VCaP (cell line): ENCODE results near the gene EOLA2.
A peak's percentile ranks its signal among the peaks of the same experiment; 100 is the strongest.
"Not testable (repeated sequence)": the region's sequence is repeated elsewhere in the genome, so short reads cannot be mapped to it uniquely, and the experiment has no call there.

Source experiments
- H3K27ac ChIP-seq: fragments of 450-650 bp; 2 replicates; pipeline ENCODE4 v1.5.1; 2017
- TF ChIP-seq, protein P1 (sequence below): fragments of 450-650 bp; conservative IDR thresholded peaks from 2 replicates; pipeline ENCODE4 v1.5.1; 2017; ENCODE audit warnings: mild to moderate bottlenecking, moderate library complexity

Gene EOLA2

DNA sequence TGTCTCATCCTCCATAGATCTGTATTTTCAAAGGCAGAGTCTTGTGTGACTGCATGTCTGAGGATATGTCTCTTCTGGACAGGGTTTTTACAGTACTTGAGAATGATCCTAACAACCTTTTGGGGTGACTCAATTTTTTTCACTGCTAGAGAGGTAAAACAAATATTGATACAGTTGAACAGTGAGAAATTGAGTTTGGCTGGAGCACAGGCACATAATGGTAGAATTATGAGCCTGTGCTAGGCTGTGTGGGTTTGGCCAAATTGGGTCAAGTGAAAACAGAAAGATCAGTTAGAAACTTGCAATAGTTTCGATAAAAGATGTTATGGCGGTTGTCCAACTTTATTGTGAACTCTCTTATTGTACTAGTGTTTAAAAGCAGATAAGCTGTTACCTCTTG lies 23.3 kb upstream of the EOLA2 start:
- TF ChIP-seq, protein P1, sequence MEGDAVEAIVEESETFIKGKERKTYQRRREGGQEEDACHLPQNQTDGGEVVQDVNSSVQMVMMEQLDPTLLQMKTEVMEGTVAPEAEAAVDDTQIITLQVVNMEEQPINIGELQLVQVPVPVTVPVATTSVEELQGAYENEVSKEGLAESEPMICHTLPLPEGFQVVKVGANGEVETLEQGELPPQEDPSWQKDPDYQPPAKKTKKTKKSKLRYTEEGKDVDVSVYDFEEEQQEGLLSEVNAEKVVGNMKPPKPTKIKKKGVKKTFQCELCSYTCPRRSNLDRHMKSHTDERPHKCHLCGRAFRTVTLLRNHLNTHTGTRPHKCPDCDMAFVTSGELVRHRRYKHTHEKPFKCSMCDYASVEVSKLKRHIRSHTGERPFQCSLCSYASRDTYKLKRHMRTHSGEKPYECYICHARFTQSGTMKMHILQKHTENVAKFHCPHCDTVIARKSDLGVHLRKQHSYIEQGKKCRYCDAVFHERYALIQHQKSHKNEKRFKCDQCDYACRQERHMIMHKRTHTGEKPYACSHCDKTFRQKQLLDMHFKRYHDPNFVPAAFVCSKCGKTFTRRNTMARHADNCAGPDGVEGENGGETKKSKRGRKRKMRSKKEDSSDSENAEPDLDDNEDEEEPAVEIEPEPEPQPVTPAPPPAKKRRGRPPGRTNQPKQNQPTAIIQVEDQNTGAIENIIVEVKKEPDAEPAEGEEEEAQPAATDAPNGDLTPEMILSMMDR = no peak
- H3K27ac ChIP-seq = no peak overlapping the region

DNA sequence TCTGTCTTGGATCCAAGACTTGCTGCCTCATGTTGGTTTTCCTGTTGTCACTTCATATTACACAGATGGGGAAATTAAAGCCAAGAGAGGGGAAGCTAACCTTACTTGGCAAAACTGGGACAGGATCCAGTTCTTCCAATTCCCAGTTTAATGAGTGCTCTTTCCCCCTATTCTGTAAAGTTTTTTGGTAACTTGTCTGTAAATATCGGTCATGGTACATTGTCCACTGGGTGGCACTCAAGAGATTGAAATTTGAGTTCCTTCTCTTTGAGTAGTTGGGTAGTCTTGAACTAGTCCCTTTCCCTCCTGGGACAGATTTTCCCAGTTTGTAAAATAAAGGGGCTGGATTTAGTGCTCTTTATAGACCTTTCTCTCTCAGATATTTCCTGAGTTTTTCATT lies 12.4 kb upstream of the EOLA2 start:
- no peak overlapping the region for H3K27ac ChIP-seq
- TF ChIP-seq, protein P1 = peak; percentile 67

DNA sequence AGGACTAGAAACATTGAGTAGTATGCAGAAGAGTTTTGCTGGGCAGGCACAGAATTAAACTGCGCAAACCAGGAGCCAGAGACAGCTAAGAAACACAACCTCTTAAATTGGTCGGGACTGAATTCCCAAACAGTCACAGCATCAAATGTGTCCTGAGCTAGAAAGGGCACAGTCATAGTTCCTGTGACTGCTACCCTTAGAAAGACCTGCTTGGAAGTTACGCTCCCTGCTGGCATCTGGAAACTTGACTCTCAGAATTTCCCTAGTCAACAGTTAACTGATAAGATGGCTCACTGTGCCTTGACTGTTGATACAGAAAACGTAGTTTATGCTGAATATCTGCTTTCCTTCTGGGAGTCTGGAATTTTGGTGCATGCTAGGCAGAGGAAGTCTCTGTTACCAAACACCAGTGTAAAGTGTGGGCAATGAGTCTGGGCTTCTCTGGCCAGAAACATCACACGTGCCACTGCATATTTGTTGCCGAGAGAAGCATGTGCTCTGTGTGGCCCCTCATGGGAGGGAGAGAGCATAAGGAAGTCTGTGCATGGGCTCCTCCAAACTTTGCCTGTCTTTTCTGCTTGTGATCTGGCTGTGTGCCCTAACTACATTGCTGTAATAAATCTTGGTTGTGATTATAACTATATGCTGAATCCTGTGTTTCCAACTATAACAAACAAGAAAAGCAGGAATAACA lies 11.6 kb upstream of the EOLA2 start:
- H3K27ac ChIP-seq = no peak overlapping the region
- TF ChIP-seq, protein P1 = no peak

DNA sequence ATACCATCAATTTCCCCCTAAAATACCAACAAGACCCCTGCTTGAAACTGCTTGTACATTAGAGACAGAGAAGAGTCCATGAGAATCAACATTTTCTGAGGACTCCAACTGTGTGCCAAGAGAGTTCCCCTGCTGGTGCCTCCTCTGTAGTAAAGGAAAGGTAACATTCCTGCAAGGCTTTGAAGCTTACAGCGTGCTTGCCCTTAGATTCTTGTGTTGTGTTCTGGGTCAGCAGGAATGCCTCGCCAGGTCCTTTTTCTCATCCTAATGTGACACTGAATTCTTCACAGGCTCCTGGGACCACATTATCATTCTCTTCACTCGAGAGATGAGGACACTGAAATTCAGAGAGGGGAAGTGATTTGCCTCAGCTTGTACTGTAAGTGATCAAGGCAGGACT lies 9.7 kb upstream of the EOLA2 start:
- TF ChIP-seq, protein P1 = no peak

DNA sequence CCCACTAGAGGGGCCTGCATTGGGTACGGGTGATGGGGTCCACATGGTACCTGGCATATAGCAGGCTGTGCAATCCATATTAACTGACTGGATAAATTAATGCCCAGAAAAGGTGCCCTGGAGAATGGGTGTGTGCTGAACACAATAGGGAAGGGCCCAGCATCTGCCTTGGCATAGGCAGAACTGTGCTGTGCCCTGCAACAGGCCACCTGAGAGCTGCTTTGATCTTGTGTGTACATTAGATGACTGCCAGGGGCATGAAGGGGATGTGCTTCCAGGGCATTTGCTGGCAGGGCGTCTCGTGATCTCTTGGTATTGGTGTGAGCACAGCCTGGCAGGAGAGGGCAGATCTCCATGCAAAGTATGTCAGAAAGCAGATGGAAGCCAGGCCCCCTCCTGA lies 8.6 kb upstream of the EOLA2 start:
- not testable (repeated sequence) for H3K27ac ChIP-seq

More for the DNA sequence above, 9.7 kb upstream of the EOLA2 start:
- no peak overlapping the region for H3K27ac ChIP-seq

DNA sequence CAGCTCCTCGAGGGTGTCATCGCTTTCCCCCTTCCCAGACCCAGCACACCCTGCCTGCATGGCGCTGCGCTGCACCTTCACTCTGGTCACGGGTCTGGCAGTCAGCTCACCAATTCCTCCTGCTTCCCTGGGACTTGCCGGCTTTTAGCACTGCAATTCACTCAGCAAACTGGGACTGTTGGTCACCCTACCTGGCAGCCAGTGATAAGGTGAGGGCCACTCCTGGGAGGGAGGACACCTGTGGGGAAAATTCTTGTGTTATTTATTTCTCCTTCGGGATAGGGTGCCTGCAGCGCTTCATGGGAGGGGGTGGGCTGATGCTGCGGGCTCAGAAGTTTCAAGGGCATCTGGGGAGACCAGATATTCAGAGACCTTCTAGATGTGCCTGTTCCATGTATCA lies 7.5 kb upstream of the EOLA2 start:
- H3K27ac ChIP-seq = not testable (repeated sequence)

DNA sequence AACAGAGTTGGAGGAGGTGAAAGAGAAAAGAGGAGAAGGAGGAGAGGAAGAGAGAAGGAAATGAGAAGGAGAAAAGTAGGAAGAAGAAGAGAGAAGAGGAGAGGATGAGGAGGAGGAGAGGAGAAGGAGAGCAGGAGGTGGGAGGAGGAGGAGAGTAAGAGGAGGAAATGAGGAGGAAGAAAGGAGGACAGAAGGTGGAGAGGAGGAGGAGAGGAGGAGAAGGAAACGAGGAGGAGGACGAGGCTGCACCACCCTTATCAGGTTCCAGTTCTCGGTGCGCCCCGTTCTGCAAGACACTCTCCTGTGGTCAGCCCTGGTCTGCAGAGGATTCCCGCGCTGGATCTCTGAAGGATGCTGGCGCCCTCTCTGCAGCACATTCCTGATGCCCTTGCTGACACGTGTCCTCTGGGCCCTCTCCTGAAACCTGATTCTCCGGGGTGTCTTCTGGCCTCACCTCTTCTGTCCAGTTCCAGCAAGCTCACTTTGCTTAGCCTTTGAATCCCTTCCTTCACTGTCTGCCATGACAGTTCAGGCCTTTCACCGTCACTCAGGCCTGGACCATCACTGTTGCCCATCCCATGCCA lies 6.9 kb upstream of the EOLA2 start:
- H3K27ac ChIP-seq = not testable (repeated sequence)

DNA sequence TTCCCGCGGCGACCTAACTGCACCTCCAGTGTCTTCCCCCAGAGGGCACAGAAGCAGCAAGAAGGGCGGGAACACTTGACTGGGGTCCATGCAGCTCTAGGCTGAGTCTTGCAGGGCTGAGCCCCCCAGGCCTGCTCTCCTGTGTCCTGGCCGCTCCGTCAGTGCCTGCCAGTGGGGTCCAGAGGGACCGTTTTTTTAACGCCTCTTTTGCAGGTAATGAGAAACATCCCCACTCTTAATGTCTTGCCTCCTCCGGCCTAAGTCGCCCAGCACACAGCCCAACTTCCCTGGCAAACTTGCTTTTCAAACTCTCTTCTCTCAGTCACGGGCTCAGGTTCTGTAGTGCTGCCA lies 2.4 kb upstream of the EOLA2 start:
- TF ChIP-seq, protein P1 = peak; percentile 62

DNA sequence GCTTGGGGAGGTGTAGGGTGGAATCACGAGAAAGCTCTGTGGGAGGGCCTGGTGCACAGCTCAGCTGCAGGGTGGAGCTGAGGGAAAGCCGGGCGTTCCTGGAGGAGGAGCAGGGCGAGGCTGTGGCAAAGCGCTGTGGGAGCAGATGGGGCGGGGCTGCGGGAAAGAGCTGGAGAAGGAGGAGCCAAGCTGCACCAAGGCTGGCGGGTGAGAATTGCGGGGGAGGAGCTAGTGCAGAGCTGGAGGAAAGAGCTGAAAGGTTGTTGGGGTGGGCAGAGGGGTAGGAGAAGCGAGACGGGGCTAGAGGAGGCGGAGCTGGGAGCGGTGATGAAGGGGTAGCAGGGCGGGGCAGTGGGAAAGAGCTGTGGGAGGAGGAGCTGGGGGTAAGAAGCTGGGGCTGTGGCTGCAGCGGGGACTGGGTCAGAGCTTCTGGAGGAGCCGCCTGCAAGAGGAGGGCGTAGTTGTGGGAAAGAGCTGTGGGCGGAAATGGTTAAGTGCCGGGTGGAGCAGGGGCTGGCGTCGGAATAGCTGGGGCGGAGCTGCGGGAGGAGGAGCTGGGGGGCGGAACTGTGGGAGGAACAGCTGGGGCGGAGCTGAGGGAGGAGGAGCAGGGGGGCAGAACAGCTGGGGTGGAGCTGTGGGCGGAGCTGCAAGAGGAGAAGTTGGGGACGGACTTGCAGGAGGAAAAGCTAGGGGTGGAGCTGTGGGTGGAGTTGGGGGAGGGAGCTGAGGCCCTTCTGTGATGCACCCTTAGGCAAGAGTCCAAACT lies 1.8 kb upstream of the EOLA2 start:
- TF ChIP-seq, protein P1 = no peak
- peak overlapping the region; percentile 68 for H3K27ac ChIP-seq

More for the DNA sequence above, 2.4 kb upstream of the EOLA2 start:
- not testable (repeated sequence) for H3K27ac ChIP-seq
